ENCODE data around the gene URB1. TPM values are rescaled to one million over a fixed set of nuclear protein-coding genes. Genes with fewer than 3 reads are reported as not detected.
"Not testable (repeated sequence)": the region's sequence is repeated elsewhere in the genome, so short reads cannot be mapped to it uniquely, and the experiment has no call there.

Gene URB1
- total RNA-seq, 4 donors from 2014 or later, result 23.3 to 37.4 (median 24.9) TPM

DNA sequence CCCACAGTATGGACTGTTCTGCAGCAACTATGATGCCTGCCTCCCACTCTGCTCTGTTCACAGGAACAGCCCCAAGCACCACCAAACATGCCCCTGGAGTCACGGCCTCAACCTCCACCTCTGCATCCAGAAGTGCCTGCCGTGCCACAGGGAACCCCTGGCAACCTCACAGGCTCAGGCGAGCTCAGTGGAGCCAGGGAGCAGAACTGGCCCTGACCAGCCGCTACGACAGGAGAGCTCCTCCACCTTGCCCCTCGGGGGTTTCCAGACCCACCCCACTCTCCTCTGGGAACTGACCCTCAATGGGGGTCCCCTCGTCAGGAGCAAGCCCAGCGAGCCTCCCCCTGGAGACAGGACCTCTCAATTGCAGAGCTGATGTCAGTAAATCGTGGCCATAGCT is 81.2 kb downstream of the URB1 start:
- intact Hi-C loops (cut with DNase I; ENCODE audit: low total_unique reads), result no loop called here
- no peak for TF ChIP-seq POLR2A (IDR thresholded peaks at IDR 0.05)
- TF ChIP-seq, protein P1, sequence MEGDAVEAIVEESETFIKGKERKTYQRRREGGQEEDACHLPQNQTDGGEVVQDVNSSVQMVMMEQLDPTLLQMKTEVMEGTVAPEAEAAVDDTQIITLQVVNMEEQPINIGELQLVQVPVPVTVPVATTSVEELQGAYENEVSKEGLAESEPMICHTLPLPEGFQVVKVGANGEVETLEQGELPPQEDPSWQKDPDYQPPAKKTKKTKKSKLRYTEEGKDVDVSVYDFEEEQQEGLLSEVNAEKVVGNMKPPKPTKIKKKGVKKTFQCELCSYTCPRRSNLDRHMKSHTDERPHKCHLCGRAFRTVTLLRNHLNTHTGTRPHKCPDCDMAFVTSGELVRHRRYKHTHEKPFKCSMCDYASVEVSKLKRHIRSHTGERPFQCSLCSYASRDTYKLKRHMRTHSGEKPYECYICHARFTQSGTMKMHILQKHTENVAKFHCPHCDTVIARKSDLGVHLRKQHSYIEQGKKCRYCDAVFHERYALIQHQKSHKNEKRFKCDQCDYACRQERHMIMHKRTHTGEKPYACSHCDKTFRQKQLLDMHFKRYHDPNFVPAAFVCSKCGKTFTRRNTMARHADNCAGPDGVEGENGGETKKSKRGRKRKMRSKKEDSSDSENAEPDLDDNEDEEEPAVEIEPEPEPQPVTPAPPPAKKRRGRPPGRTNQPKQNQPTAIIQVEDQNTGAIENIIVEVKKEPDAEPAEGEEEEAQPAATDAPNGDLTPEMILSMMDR (IDR thresholded peaks at IDR 0.05), result no peak
- no peak overlapping the region for H3K4me3 ChIP-seq (ENCODE audit: low read depth, poor library complexity, severe bottlenecking)
- WGBS, 2 donors, result 93 to 99% methylated on average over 6 to 9 of the region's 9 CpGs
- DNase-seq (ENCODE audit: low spot score in 2 of 2), result peak in 1 of 2 donors; percentile 75

DNA sequence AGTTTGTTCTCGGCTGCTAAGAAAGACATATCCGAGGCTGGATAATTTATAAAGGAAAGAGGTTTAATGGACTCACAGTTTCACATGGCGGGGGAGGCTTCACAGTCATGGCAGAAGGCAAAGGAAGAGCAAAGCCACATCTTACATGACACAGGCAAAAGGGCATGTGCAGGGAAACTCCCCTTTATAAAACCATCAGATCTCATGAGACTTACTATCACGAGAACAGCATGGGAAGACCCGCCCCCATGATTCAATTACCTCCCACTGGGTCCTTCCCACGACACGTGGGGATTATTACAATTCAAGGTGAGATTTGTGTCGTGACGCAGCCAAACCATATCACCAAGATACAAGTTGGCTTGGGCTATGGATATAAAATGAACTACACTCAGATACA is 81.8 kb downstream of the URB1 start:
- intact Hi-C loops (cut with DNase I; ENCODE audit: low total_unique reads); H3K4me3 ChIP-seq (ENCODE audit: low read depth, poor library complexity, severe bottlenecking); DNase-seq (ENCODE audit: low spot score in 2 of 2): not testable (repeated sequence)
- WGBS, 2 donors, result 91 to 92% methylated on average over 9 of the region's 9 CpGs

DNA sequence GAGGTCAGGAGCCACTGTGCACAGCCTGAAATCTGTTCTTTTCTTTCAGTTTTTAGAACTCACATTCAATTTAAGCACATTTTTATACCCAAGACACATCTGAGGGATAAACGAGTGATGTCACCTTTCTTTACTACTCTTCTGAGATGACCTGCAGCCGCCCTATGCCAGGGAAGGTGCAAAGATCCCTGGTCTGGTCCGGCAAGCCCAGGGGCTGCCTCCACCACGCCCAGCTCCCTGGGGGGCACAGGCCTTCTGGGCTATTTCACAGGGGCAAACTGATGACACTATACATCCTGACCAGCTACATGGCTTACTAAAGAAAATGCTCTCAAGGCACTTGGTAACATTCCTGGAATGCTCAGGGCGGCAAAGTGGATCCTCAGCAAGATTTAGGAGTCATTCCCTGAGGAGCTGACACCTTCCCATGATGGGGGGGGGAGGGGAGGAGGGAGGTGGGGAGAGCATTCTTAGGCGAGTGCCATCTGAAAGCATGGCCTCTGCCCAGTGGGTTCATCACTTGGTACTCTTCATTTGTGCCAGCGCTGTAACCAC is 82.8 kb downstream of the URB1 start:
- intact Hi-C loops (cut with DNase I; ENCODE audit: low total_unique reads), result no loop called here
- H3K4me3 ChIP-seq (ENCODE audit: low read depth, poor library complexity, severe bottlenecking), result no peak overlapping the region
- peak in 1 of 2 donors; percentile 48 for DNase-seq (ENCODE audit: low spot score in 2 of 2)
- 92 to 93% methylated on average over 7 of the region's 7 CpGs for WGBS, 2 donors
- no peak for TF ChIP-seq POLR2A (IDR thresholded peaks at IDR 0.05)
- TF ChIP-seq, protein P1 (IDR thresholded peaks at IDR 0.05), result no peak

DNA sequence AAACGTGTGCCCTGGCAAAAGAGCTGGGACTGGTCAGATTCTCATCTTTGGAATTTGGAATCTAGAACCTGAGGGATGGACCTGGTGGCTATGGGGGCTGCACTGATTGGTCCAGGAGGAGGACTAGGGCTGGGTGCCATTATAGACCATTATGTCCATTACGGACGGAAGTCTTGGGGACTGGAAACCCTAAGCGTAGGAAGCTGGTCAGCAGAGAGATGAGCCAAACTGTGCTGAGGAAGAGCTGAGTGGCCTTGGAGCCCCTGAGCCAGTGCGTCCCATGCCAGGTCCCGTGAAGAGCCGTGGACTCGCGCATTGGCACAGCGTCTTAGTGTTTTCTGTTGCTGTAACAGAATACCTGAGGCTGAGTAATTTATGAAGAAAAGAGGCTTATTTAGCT is 84.1 kb downstream of the URB1 start:
- TF ChIP-seq POLR2A (IDR thresholded peaks at IDR 0.05), result no peak
- TF ChIP-seq, protein P1 (IDR thresholded peaks at IDR 0.05), result no peak
- H3K4me3 ChIP-seq (ENCODE audit: low read depth, poor library complexity, severe bottlenecking), result no peak overlapping the region
- intact Hi-C loops (cut with DNase I; ENCODE audit: low total_unique reads), result no loop called here
- no peak for DNase-seq (ENCODE audit: low spot score in 2 of 2)
- 98% methylated on average over 10 of the region's 10 CpGs for WGBS, 2 donors

DNA sequence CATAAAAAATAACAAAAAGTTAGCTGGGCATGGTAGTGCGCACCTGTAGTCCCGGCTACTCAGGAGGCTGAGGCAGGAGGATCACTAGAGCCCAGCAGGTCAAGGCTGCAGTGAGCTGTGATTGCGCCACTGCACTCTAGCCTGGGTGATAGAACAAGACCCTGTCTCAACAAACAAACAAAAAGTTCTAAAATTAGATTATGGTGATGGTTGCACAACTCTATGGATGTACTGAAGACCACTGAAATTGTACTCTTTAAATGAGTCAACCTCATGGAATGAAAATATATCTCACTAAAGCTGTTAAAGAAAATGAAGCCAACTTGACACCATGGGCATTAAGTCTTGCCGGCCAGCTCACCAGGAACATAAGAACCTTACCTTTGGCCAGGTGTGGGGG is 85.1 kb downstream of the URB1 start:
- DNase-seq (ENCODE audit: low spot score in 2 of 2), result no peak
- TF ChIP-seq POLR2A (IDR thresholded peaks at IDR 0.05), result no peak
- TF ChIP-seq, protein P1 (IDR thresholded peaks at IDR 0.05), result no peak
- 98 to 99% methylated on average over 4 of the region's 4 CpGs for WGBS, 2 donors
- intact Hi-C loops (cut with DNase I; ENCODE audit: low total_unique reads), result no loop called here
- H3K4me3 ChIP-seq (ENCODE audit: low read depth, poor library complexity, severe bottlenecking), result no peak overlapping the region

DNA sequence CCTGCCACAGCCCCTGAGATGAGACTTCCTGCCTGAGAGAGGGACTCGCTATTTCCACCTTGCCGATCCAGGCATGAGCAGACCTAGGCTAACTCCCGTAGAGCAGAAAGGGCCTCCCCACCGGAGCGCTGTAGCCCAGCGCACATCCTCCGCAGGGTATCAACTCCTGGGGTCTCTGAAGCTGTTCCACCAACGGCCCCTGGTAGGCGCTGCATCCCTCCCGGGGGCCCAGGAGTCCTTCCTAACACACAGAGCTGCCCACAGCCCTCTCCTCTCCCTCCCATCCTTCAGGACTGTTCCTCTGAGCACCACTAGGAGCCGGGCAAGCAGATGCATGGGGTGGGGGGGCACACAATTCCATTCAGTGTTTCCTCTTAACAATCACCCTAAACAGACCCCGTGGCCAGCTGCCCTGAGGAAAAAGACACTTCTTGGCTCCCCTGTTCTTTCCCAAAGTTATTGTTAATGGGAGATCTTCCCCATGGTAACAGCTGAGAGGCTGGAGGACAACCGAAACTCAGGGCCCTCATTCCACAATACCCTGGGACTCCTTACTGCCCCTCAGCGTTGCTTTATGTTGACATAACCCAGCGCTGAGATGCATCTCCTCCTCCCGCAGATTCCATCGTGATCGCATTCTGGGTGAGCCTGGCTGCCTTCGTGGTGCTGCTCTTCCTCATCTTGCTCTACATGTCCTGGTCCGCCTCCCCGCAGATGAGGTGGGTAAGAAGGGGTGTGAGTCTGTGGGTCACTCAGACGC is 86.6 kb downstream of the URB1 start:
- no peak for TF ChIP-seq POLR2A (IDR thresholded peaks at IDR 0.05)
- TF ChIP-seq, protein P1 (IDR thresholded peaks at IDR 0.05), result no peak
- WGBS, 2 donors, result 57 to 59% methylated on average over 22 of the region's 22 CpGs
- intact Hi-C loops (cut with DNase I; ENCODE audit: low total_unique reads), result no loop called here
- no peak overlapping the region for H3K4me3 ChIP-seq (ENCODE audit: low read depth, poor library complexity, severe bottlenecking)
- no peak for DNase-seq (ENCODE audit: low spot score in 2 of 2)

All from lower leg skin (tissue), 4 donors.